GM13977 (cell line): ENCODE results near the gene LMNA.

Experiments used
- DNase-seq: peaks from one replicate; pipeline ENCODE4 v3.0.0; 2012; ENCODE audit warnings: low spot score
- CTCF ChIP-seq: IDR thresholded peaks from 2 replicates; pipeline ENCODE4 v1.5.1; 2012; ENCODE audit warnings: mild to moderate bottlenecking, control low read depth; ENCODE audit not compliant: insufficient read depth; ENCODE audit errors: extremely low read depth, missing control alignments
- in situ Hi-C: fragments of 300-500 bp; cut with MboI; formaldehyde crosslinking; loops from one replicate; pipeline ENCODE4 v1.12.0; 2022; ENCODE audit warnings: low sequenced_read_pairs, low pct_unique_long_range_greater_than_20kb, mixed read lengths, inconsistent platforms; ENCODE audit not compliant: unreplicated experiment

The LMNA gene

GRCh38 chr1:156072251-156072650 is 42.3 kb upstream of the LMNA start:
- in situ Hi-C loops = no loop called here
- TF ChIP-seq CTCF = no peak
- DNase-seq = no peak

- TF ChIP-seq CTCF = no peak
- in situ Hi-C loops = no loop called here
Measured at GRCh38 chr1:156073110-156073687, 41.3 kb upstream of the LMNA start.

GRCh38 chr1:156073740-156074139 is 40.8 kb upstream of the LMNA start:
- TF ChIP-seq CTCF = no peak
- no peak for DNase-seq
- in situ Hi-C loops = no loop called here

More at GRCh38 chr1:156073110-156073687, 41.3 kb upstream of the LMNA start:
- DNase-seq = no peak

- no peak for DNase-seq
- in situ Hi-C loops = no loop called here
Measured at GRCh38 chr1:156074661-156075060, 39.9 kb upstream of the LMNA start.

GRCh38 chr1:156075162-156075561 is 39.3 kb upstream of the LMNA start:
- in situ Hi-C loops = no loop called here
- DNase-seq = no peak
- no peak for TF ChIP-seq CTCF

More at GRCh38 chr1:156074661-156075060, 39.9 kb upstream of the LMNA start:
- no peak for TF ChIP-seq CTCF

- DNase-seq = no peak
- in situ Hi-C loops = no loop called here
- no peak for TF ChIP-seq CTCF
Measured at GRCh38 chr1:156075775-156076204, 38.7 kb upstream of the LMNA start.
